Prostate gland (tissue), 2 donors: ENCODE data around the gene TLE2.

Source experiments
- POLR2A ChIP-seq: fragments of 450-650 bp; IDR thresholded peaks from one replicate; pipeline ENCODE4 v1.6.1; 2016; ENCODE audit warnings: antibody characterized with exemption, mild to moderate bottlenecking
- POLR2AphosphoS5 ChIP-seq: sonication (generic); formaldehyde crosslinking; IDR thresholded peaks from one replicate; pipeline ENCODE4 v1.6.1; 2017; ENCODE audit warnings: antibody characterized with exemption
- TF ChIP-seq, protein P1 (sequence below), 4 experiments: fragments of 200-600 bp in 2 of 4; fragments of 450-650 bp in 2 of 4; sonication (generic) in 2 of 4; IDR thresholded peaks; 1 replicate in 3 of 4; 2 replicates in 1 of 4; pipeline ENCODE4 v1.5.1; 2016 to 2019; ENCODE audit warnings: antibody characterized with exemption in 4 of 4, mild to moderate bottlenecking in 2 of 4, moderate library complexity in 2 of 4

DNA sequence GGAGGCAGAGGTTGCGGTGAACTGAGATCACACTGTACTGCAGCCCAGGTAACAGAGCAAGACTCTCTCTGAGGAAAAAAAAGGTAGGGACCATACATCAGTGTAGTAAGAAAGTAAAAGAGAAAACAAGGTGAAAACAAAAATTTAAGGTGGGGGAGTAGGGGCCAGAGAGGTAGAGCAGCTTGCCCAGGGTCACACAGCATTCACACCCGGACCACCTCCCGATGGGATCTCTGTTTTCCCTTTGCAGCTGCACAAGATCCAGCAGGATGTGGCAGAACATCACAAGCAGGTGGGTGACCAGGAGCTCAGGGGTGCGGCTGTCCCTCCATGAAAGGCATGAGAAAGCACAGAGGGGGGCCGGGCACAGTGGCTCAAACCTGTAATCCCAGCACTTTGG lies 47.2 kb downstream of the TLE2 start:
- TF ChIP-seq, protein P1, sequence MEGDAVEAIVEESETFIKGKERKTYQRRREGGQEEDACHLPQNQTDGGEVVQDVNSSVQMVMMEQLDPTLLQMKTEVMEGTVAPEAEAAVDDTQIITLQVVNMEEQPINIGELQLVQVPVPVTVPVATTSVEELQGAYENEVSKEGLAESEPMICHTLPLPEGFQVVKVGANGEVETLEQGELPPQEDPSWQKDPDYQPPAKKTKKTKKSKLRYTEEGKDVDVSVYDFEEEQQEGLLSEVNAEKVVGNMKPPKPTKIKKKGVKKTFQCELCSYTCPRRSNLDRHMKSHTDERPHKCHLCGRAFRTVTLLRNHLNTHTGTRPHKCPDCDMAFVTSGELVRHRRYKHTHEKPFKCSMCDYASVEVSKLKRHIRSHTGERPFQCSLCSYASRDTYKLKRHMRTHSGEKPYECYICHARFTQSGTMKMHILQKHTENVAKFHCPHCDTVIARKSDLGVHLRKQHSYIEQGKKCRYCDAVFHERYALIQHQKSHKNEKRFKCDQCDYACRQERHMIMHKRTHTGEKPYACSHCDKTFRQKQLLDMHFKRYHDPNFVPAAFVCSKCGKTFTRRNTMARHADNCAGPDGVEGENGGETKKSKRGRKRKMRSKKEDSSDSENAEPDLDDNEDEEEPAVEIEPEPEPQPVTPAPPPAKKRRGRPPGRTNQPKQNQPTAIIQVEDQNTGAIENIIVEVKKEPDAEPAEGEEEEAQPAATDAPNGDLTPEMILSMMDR (IDR thresholded peaks at IDR 0.05) = no peak
- no peak for TF ChIP-seq POLR2AphosphoS5
- TF ChIP-seq POLR2A = no peak
